GM19438 (cell line): Measurements from ENCODE around the gene RNF169.

Experiments used
- ATAC-seq: cut with Tn5 transposase; IDR thresholded peaks from one replicate; pipeline ENCODE4 v1.9.1; 2021; ENCODE audit warnings: low read depth; ENCODE audit not compliant: unreplicated experiment

RNF169 gene

DNA sequence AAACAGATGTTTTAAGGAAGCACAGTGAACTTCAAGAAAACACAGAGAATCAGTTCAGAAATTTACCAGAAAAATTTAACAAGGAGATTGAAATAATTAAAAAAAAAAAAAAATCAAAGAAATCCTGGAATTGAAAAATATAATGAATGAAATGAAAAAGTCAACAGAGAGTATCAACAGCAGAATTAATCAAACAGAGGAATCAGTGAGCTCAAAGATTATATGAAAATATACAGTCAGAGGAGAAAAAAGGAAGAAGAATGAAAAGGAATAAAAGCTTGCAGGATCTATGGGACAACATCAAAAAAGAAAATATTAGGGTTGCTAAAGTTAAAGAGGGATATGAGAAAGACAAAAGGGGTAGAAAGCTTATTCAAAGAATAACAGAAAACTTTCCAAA lies 117.9 kb downstream of the RNF169 start:
- no peak for ATAC-seq

DNA sequence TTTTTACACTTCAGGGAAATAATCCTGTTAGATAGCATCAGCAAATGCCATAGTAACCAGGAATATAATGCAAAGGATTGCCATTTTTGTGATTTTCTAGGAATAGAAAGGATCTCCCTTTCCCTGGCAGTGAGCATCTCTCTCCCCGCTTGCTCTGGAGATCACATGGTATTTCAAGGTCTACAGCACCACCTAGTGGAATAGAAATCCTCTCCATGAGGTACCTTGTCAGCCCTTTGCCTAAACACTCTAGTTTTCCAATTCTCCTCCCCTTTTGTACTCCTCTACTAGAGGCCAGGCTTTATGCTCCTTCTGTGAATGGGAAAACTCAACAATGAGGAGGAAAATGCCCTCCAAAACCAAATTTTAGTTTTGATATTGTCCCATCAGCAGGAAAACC lies 121.8 kb downstream of the RNF169 start:
- ATAC-seq = no peak

DNA sequence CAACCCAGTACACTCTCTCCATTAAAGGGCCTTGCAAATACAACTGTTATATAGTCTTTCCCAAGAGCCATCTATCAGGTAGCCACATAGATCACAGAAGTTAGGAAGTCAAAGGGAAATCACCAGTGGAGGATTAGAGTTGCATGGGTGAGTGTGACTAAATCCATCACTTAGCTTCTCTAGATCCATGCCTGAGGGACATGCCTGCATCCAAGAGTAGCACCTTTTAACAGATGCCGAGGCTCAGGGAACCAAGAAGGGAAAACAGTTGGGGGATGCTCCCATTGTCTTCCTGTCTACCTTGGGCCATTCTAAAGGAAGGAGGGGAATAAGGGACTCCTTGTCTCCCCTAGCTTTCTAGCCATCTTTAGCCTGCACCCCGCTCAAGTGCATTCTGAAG lies 122.4 kb downstream of the RNF169 start:
- no peak for ATAC-seq

DNA sequence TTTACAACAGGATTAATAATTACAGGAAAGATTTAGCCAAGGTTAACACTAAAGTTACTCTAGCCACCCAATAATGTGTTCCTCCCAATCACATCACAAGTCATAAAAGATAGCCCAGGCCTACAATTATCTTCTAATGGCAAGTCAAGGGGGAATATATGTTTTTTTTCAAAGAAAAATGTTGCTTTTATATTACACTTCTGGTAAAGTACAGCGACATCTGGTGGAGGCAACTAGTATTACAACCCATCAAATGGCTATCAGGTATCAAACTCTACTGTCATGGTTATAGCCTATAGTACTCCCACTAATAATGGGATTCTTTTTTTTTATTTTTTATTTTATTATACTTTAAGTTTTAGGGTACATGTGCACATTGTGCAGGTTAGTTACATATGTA lies 128.5 kb downstream of the RNF169 start:
- no peak for ATAC-seq
